MV-4-11 (cell line): Measurements from ENCODE around the gene SALL1.

Experiments used
- DNase-seq: peaks from one replicate; lab custom pipeline; 2025; lab: John Stamatoyannopoulos, UW

SALL1 gene

DNA sequence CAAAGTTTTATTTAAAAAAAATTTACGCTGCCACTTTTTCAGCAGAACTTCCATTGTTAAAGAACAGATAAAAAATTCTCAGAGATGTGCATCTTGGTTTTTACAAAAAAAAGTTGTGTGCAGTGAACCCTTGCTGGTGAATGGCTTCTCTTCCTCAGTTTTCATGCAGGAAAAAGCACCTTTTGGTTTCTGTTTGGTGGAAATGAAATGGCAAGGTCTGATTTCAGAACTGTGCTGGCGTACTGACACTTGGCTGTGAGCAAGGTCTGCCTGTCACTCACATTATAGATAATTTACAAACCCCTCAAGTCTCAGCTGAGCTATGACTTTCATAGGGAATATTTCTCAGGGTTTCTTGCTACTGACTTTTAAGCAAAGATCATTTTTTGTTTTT lies 5.7 kb upstream of the SALL1 start:
- no peak for DNase-seq

DNA sequence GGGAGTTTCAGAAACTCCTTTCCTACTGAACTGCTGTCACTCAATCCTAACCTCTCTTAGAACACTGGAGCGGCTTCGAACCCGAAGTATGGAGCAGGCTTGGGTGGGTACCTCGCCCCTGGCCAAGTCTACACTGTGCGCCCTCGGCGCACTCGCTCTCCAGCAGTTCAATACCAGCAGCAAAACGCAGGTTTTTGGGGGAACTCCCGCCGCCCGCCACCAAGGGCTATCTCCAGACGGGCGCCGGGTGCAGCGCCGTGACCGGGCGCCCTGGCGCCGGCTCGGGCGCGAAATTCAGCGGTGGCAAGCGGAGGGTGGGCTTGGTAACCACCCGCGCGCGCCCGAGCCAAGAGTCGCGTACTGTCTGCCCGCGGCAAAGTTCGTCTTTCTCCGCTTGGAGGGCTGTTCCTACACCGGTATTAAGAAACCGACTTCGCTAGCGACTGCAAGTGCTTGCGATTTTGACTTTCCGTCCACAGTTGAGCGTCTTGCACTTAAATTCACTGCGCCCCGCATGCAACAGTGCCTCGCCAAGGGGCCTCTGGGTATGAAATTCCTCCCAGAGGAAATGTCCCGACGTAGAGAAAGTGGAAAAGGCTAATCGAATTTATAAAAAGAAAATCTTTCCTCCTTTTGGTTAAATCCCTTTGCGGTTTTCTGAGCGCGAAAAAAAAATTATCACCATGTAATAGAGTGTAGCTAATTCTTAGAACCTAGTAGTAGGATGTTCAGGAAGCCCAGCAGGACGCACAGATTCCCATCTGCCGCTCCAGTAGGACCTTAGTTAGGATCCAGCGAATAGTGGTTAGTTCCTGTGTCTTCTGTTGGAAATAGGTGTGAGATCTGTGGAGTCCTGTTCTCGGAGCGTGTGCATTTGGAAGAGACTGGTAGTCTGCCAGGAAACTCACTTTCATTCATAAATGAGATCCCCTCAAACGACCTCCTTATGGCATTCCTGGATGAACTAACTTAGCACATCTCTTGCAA lies 5.0 kb upstream of the SALL1 start:
- no peak for DNase-seq

DNA sequence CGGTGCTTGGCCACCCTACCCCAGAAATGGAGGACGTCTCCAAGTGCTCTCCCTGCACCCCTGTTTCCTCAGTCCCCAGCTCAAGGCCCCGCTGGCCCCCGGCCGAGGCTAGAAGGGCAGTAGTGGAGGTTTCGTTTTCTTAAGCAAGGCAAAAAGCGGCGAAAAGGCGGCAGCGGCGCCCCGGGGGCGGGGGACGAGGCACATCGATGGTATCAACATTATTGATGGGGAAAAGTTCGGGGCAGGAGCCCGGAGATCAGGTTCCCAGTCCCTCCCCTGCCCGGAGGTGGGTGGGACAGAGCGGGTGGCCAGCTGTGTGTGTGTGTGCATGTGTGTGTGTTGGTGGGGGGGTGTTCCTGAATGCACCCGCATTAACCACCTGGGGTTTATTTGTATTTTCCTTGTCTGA lies 4.1 kb upstream of the SALL1 start:
- DNase-seq: no peak

DNA sequence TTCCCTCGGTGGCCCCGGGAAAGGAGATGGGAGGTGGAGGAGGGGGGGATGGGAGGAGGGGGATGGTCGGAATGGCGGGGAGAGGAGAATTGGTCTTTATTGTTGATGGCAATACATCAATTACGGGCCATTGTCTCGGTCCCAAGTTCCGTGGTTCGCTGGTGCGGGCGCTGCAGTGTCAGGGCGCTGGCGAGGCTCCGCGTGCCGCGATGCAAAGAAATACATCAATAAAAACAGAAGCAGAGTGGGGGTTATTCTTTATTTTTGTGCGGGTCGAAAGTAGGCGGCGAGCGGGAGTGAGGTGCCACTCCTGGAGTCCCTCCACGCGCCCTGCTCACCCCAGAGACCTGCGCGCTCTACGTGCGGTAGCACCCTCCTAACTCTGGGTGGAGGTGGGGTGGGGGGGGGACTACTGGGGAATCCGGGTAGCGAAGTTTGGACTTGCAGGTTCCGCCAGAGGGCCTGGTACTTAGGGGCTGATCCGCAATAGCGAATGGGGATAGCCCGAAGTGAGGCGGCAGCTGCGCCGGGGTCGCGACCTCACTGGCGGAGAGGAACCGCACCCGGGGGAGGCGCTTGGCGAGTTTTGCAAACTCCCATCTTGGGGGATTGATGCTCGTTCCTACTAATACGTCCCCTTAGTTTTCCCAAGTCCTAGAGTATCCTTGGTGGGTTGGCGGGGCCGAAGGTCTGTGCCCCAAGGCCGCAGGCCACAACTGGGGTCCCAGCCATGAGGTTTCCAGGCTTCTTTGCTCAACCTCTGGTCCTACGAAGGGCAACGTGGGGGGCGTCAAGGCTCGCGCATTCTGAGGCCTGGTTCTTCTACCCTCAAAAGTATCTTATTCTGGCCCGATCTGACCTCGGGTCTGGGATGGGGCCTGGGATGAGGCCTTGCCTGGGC lies 3.5 kb upstream of the SALL1 start:
- DNase-seq: no peak

DNA sequence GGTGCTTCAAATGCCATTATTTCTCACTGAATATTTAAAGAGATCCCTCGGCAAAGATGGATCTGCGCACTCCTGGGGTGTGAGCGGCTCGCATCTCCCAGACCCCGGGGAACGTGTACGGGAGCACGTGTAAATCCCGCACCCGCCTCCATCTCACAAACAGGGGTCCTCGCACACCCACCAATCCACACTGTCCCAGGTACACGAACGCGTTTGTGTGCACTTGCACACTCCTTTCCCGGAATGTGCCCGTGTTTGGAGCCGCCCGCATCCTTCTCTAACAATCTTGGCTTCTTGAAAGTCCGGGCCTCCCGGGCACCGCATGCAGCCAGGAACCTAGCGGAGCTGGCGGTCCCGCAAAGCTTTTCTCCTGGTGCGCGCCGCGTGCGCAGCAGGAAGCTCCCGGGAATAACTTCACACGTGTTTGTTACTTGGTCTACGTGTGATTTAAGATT lies 2.5 kb upstream of the SALL1 start:
- no peak for DNase-seq

DNA sequence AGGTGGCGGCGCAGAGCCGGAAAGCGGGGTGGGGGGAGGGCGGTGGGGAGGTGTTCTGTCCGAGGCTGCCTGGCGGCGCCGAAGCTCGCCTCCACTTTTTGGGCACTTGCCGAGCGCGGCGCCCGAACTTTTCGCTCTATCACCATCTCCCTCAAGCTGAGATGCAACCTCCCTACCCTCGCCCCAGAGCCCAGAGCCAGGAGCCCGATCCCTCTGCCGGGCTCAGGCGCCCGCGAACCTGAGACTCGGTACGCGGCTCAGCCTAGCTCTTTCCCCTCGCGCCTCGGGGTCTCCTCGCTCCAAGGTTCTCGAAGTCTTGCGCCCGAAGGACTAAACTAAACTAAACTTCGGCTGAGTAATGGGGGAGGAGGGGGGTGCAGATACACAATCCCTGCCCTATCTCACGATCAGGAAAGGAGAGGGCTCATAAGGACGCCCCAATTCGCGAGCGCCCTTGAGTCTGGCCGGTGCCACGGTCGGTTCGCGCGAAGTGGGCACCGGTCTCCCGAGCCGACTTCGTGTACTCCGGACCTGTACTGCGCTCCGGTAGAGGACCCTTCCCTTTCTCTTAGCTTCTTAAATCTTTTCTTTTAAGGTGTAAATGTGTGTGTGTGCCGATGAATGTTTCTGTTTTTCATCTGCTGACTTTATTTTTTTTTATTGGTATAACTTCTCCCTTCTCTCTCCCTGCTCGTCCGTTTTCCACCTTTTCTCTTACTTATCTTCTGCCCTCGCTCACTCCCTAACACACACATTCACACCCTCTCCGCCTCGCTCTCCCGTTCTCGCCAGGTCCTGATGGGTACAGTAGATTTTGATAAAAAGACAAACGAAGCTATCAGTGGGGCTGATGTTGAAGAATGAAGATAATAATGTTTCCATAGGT lies 1.9 kb upstream of the SALL1 start:
- no peak for DNase-seq

DNA sequence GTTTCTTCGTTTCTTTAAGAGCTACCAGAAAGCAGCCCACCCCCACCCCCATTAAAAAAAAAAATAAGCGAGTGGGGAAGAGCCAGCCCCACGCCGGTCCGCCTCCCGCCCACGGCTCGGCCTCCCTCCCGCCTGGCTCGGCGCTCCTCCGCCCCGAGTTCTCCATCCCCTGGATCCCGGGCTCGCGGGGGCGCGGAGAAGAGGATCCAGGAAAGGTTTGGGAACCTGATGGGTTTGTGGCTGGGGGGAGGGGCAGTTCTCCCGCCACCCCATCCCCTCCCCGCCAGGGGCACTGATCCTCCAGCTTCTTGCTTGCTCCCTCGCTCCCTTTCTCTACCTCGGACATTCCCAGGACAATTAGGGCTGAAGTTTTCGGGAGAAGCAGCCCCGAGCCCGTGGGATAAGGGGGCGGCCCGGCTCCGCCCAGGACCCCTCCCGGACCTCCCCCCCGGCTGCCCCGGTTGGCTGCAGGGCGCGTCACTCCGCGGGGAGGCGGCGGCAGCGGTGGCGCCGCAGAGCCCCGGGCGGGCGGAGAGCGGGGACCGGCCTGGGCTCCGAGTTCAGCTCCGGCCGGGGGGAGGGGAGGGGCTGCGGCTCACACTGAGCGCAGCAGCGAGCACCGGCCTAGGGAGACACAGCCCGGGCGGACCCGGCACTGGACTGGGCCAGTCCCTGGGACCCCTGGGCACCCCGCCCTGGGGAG lies 1.0 kb upstream of the SALL1 start:
- DNase-seq: no peak

DNA sequence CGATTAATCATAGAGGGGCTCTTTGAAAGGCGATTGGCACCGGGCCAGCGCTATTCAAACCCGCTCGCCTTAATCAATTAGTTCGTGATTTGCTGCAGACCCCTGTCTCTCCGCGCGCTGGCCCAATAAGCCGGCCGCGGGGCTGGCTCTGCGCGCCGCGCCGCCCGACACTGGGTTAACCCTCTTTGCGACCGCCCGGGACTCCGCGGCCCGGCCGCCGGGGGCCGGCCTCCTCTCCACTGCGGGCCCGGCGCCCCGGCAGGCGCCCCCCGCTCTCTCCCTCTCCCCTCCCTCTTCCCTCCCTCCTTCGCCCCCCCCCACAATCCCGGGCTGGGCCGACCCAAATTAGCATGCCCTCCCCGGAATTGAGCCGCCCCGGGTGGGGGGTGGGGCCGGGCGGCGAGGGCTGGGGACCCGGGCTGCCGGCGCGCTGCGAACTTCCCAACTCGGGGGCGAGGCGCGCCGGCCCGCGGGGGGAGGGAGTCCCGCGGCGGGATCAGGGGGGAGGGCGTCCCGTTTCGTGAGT lies 428 bp upstream of the SALL1 start:
- DNase-seq: no peak

DNA sequence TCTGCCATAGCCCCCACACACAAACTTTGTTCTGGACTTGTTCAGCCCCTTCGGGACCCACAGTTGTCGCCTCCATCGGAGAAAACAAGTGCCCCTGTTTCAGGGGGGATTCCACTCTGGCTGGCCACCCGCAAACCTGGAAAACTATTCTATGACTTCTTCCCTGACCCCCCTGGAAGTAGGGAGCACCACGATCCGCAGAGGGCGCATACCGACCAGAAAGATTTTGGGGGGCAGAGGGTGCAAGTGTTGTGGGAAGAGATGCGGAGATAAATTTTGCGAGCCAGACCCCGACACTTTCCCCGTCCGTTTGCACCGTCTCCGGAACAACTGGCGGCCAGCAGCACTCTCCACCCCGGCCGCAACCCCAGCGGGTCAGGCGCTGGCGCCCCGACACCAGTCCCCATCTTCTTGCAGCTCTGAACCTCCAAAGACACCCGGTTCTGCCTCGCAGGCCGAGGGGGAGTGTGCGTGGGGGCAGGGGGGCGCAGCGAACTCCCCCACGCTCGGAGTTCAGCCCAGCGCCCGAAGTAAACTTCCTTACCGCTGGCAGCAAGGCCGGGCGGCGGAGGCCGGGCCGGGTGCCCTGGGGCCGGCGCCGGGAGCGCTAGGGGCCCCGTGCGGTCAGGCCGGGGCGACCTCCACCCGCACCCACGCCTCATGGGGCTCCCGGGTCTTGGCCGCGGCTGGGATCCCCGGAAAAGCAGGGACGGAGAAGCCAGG lies 744 bp downstream of the SALL1 start:
- DNase-seq: no peak

DNA sequence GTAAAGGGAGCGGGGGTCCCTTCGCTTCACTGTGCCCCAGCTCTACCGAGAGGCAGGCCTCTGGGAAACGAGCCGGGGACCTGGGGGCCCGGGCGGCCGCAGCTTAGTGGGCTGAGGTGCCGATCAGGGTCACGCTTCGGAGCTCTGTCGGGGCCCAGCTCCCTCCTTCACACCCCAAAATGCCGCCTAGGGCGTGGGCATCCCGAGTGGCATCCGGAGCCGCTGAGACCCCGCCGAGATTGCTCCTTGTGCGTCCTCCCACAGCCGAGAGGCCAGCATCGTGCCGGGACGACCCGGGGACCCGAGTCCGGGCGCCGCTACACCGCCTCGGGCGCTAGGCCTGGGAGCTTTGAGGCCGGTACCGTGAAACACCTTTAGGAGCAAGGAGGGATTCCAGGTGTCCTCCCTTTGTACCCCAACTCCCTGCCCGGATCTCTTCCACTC lies 1.3 kb downstream of the SALL1 start:
- no peak for DNase-seq

DNA sequence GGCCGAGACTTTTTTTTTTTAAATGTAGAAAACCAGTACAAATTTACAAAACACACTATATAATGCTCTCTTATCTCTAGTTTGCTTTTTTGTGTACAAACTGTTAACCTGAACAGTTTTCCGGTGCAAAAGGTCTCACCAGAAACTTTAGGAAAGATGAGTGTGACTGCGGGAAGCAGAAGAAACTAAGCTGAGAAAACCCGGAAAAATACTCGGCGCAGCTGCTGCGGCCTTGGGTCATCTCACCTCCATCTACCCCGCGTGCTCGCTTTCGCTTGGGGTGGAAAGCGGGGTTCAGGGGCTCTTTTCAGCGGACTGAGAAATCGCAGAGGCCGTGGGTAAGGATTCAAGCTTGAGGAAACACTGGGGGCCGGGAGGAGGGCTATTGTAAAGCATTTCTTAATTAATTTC lies 1.8 kb downstream of the SALL1 start:
- no peak for DNase-seq

DNA sequence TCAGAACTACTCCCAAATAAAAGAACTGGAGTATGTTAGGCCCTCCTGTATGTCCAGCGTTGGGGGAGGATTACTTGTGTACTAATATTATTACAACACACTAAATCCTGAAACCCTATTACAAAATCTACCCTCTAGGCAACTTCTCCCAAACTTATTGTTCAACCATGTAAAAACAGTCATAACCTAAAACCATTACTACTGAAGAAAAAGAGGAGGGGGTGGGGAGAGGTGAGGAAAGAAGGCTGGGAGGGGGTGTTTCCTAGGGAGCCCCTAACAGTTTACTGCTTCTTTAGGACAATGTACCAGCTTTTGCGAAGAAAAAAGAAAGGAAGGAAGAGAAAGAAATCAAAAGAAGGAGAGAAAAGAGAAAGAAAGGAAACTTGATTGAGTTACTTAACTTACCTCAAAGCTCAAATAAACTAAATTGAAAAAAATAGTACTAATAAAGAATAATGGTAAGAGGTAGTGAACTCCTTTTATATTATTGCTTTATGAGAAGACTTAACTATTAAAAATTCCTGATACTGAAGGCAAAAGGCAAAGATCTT lies 2.3 kb downstream of the SALL1 start:
- DNase-seq: no peak

DNA sequence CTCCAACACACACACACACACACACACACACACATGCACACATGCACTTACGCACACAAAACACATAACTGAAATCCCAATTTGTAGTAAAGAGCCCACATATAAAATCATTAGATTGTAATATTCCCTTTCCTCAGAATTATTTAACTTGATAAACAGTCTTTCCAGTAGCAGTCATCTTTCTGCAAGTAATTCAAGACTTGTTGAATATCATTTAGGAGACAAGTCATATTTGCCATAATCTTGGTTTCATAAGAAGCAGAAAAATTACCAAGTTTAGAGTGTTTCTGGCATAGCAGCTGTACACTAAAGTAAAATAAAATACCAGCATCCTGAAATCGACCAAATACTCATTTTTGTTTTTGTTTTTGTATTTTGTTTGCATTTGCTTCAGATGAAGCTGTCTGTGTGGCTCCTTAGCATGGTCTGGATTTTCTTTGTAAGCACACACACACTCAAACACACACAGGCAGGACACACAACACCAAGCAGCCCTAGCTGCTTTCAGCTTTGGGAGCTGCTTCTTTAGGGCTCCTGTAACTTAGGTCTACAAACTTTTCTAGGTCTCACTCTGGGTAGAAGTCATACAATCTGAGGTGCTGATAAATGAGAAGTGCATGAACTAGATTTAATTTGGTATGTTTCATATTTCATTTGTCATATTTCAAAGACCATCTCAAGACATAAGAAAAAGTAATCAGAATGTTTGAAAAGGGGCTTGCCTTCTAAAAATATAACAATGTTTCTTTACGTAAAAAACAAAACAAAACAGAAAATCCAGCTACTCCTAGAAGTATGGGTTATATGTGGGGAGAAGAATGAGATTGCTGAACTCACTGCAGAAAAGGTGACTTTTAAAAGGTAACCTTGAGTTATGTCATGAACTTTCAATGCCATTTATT lies 3.0 kb downstream of the SALL1 start:
- no peak for DNase-seq

DNA sequence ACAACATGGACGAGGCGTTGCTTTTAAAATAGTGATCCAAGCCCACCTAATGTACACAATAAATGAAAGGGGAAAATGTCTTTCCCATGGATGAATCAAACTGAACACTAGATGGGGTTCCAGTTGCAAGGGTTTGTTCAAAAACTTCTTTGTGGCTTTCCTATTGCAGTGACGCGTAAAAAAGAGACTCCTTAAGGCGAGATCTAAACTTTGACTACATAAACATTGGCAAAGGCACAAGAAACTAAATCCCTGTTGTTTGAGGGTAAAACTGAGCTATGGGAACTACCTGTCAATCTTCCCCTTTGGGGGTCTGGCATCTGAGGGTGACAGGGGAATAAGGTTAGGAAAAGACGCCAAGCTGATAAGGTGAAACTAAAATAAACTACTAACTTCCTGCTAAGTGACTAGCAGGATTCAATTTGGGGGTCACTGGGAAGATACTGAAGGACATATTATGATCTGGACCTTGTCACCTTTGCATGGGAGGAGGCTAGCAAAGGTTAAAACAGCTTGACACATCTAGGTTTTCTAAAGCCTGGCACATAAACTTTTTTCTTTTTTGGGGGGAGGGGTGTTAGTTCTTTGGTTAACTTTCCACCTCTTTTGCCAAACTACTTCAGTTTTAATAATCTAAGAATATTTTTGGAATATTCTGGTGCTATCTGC lies 4.7 kb downstream of the SALL1 start:
- no peak for DNase-seq

DNA sequence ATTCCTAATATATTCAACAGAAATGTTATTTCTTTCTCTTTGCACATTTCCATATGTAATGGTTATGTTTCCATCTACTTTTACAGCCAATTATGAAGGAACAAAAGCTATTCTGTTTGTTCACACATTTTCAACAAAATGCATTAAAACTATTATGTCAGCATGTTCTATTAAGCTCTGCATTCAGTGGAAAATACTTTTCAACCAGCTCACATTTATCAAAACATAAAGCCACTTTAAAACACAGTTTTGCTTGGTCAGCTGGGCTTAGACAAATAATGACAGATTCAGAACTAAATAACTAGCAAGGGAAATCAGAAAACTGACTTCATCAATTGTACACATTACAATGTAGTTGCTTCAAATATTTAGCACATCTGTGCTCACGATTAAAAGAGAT lies 6.9 kb downstream of the SALL1 start:
- DNase-seq: no peak

DNA sequence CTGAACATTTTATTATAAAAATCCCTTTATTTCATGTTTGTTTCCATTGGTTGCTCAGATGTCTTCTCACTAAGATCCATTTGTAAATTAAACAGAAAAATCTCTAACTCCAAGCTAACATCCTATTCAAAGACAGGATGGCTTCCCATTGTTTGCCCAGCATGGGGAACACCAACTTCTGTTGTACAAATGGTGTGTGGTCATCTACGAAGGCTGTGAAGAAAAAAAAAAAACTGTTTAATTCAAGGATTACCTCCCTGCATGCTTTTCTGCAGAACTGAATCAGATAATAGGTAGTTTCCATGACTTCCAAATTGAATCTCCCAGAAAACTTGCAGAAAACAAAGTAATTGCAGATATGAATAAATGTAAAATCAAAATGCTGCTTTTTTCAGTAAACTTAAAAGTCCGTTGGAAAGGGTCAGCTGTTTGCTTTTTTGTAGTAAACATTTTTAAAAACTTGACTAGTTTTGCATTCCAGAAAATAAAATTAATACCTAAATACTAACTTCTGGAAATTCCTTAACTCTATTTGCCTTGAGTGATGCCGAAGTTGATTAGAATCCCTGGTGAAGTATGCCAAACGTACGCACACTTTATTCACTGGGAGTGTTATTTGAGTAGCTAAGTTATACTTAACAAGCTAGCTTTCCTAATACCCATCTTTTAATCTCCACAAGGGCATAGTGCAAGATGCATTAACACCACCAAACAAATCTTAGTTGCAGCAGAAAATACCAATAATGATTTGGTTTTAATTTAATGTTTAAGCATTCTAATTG lies 7.7 kb downstream of the SALL1 start:
- no peak for DNase-seq

DNA sequence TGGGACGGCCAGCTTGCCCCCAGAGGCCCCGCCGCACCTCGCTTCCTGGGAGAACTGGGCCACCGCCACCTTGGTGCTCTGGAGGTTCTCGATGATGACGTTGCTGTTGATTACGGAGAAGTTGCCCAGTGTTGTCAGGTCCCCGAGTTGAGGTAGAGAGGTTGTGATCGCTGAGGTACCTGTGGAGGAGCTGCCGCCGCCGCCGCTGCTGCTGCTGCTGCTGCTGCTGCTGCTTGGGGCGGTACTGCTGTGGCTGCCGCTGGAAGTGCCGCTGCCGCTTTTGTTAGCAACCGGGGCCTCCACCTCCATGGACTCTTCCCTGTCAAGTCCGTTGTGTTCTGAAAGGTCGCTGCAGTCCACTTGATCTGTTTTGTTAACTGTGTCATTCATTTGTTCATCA lies 9.5 kb downstream of the SALL1 start:
- DNase-seq: no peak
